ENCODE measurements around the gene DCTPP1. TPM values are rescaled to one million over a fixed set of nuclear protein-coding genes. Genes with fewer than 3 reads are reported as not detected.
A peak's percentile ranks its signal among the peaks of the same experiment; 100 is the strongest.

The DCTPP1 gene
- total and polyA plus RNA-seq, 9 of the 15 experiments (the other 6 are each of a cell fraction or from before 2014, with no cell fraction given): 45.0 to 132 (median 80.6) TPM

DNA sequence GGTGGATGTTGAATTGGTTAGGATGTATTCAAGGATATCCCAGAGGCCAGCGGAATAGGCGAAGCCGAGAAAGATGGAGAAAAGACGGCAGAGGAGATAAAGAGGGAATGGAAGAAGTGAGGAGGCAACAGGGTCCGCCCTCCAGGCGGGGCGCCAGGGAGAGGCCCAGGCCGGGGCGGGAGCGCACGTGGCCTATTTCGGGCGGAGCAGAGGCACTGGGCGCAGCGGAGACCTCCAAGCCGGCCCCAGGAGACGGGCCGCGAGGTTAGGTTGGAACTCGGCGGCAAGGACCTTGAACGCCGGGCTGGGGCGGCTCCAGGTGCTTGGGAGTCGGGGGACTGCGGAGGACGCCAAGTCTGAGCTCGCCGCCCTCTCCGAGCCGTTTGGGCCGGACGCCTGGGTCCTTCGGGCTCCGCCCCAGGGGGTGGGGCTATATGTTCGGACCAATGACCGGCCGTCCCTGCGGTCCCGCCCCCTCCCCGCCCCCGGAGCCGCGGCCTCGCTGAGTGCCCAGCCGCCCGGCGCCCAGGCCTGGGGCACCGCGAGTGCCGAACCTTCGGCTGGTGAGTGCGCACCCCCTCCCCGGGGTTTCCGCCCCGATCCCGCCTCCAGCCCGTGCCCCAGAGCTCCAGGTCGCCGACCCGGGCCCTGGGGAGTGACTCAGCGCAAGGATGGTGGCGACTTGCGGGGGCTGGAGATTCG is 22.6 kb downstream of the DCTPP1 start, which contains the start of gene ZNF771 (continued):
- TF ChIP-seq, protein P1, sequence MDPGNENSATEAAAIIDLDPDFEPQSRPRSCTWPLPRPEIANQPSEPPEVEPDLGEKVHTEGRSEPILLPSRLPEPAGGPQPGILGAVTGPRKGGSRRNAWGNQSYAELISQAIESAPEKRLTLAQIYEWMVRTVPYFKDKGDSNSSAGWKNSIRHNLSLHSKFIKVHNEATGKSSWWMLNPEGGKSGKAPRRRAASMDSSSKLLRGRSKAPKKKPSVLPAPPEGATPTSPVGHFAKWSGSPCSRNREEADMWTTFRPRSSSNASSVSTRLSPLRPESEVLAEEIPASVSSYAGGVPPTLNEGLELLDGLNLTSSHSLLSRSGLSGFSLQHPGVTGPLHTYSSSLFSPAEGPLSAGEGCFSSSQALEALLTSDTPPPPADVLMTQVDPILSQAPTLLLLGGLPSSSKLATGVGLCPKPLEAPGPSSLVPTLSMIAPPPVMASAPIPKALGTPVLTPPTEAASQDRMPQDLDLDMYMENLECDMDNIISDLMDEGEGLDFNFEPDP (CRISPR knock-in tag; IDR thresholded peaks at IDR 0.05): no peak
- TF ChIP-seq FOXA3 (CRISPR knock-in tag; conservative IDR thresholded peaks at IDR 0.05 in 1 of 2, IDR thresholded peaks at IDR 0.05 in 1 of 2) (no peak), SREBF2 (CRISPR knock-in tag; IDR thresholded peaks at IDR 0.05) (0 out of 2 replicates have a peak, but pooled peaks have one; percentile 76), CCAR2 (IDR thresholded peaks at IDR 0.05; ENCODE audit: low read depth, low read length) (no peak), HSF4 (CRISPR knock-in tag; IDR thresholded peaks at IDR 0.05; ENCODE audit: borderline replicate concordance) (no peak), BRD4 (IDR thresholded peaks at IDR 0.05) (no peak), STAT5B (CRISPR knock-in tag; IDR thresholded peaks at IDR 0.05) (no peak), ZNF668 (CRISPR knock-in tag; IDR thresholded peaks at IDR 0.05) (no peak), FOXJ2 (tag; IDR thresholded peaks at IDR 0.05) (peak; percentile 19; the same call in 1 of the 2 replicates), ZNF778 (CRISPR knock-in tag; IDR thresholded peaks at IDR 0.05) (no peak), FUS (optimal IDR thresholded peaks at IDR 0.05; ENCODE audit: low read depth, low read length) (no peak), MAFK (IDR thresholded peaks at IDR 0.05; ENCODE audit: low read length) (peak; percentile 19; the same call in 1 of the 2 replicates)
- TF ChIP-seq, protein P2, sequence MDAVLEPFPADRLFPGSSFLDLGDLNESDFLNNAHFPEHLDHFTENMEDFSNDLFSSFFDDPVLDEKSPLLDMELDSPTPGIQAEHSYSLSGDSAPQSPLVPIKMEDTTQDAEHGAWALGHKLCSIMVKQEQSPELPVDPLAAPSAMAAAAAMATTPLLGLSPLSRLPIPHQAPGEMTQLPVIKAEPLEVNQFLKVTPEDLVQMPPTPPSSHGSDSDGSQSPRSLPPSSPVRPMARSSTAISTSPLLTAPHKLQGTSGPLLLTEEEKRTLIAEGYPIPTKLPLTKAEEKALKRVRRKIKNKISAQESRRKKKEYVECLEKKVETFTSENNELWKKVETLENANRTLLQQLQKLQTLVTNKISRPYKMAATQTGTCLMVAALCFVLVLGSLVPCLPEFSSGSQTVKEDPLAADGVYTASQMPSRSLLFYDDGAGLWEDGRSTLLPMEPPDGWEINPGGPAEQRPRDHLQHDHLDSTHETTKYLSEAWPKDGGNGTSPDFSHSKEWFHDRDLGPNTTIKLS (IDR thresholded peaks at IDR 0.05; ENCODE audit: borderline replicate concordance, low read depth): no peak
- TF ChIP-seq, protein P3, sequence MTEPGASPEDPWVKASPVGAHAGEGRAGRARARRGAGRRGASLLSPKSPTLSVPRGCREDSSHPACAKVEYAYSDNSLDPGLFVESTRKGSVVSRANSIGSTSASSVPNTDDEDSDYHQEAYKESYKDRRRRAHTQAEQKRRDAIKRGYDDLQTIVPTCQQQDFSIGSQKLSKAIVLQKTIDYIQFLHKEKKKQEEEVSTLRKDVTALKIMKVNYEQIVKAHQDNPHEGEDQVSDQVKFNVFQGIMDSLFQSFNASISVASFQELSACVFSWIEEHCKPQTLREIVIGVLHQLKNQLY (CRISPR knock-in tag; conservative IDR thresholded peaks at IDR 0.05): no peak

Measured in K562 (cell line).